Rectal smooth muscle tissue (tissue), 1 donor: ENCODE results near the gene SLC16A1.

Experiments used
- H3K27ac ChIP-seq: one replicate; pipeline ENCODE4 v1.7.0; 2013; ENCODE audit warnings: low read depth, low read length, inconsistent platforms
- H3K27me3 ChIP-seq: one replicate; pipeline ENCODE4 v1.7.0; 2013; ENCODE audit warnings: low read length; ENCODE audit not compliant: control insufficient read depth, insufficient read depth
- H3K36me3 ChIP-seq: one replicate; pipeline ENCODE4 v1.7.0; 2013; ENCODE audit warnings: low read length; ENCODE audit not compliant: control insufficient read depth, insufficient read depth
- H3K4me1 ChIP-seq: one replicate; pipeline ENCODE4 v1.7.0; 2013; ENCODE audit warnings: low read length; ENCODE audit not compliant: control insufficient read depth, insufficient read depth
- H3K4me3 ChIP-seq: one replicate; pipeline ENCODE4 v1.7.0; 2013; ENCODE audit warnings: low read length
- H3K9ac ChIP-seq: one replicate; pipeline ENCODE4 v1.7.0; 2013; ENCODE audit warnings: low read length

The SLC16A1 gene

GRCh38 chr1:112933820-112934571 lies 22.0 kb downstream of the SLC16A1 start:
- Histone ChIP-seq H3K4me1 (peaks cover 11% of the 10 kb centered on the region), H3K27me3 (no peaks in the 10 kb centered on the region), H3K4me3 (no peak overlapping the region), H3K9ac (no peak overlapping the region), H3K27ac (no peak overlapping the region), H3K36me3 (no peaks in the 10 kb centered on the region)

DNA sequence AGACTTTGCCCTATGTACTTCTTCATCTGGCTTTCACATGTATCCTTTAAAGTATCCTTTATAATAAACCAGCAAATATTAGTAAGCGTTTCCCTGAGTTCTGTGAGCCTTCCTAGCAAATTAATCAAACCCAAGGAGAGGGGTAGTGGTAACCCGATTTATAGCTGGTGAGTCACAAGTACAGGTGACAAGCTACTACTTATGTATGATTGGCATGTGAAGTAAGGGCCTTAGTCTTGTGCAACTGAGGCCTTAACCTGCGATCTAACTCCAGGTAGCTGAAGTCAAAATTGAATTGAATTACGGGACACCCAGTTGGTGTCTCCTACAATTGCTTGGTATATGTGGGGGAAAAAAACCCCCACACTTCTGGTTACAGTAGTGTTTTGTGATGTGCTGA lies 26.0 kb downstream of the SLC16A1 start:
- no peak overlapping the region for H3K27ac ChIP-seq
- no peaks in the 10 kb centered on the region for H3K36me3 ChIP-seq

DNA sequence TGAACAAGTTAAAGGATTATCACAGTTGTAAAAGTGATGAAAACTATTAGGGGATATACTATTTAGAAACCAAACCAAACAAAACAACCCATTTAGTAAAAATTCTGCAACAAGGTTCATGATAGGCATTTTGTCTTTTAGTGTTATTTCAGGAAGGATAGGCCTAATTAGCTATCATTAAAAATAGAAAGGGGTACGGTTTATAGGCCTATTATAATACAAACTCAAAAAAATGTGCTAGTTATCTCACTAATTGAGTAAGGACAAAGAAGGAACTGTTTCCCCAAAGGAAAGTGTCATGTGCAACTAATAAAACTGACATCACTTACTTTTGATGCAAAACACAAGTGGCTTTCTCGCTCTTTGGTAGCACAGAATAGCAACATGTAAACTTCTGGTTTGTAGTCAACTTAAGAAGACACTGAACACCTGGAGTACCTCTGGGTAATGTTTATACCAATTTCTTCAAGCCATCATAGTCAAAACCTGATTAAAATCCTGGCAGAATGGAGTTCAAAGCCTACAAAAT lies 28.5 kb downstream of the SLC16A1 start:
- Histone ChIP-seq H3K27ac (no peak overlapping the region), H3K27me3 (no peaks in the 10 kb centered on the region), H3K4me1 (no peaks in the 10 kb centered on the region), H3K4me3 (no peak overlapping the region), H3K9ac (no peak overlapping the region), H3K36me3 (peaks cover 4% of the 10 kb centered on the region)

More for the DNA sequence above, 26.0 kb downstream of the SLC16A1 start:
- no peaks in the 10 kb centered on the region for H3K27me3 ChIP-seq
- H3K4me3 ChIP-seq = no peak overlapping the region
- H3K4me1 ChIP-seq = no peaks in the 10 kb centered on the region
- H3K9ac ChIP-seq = no peak overlapping the region

GRCh38 chr1:112926858-112927257 lies 29.1 kb downstream of the SLC16A1 start:
- H3K9ac ChIP-seq = no peak overlapping the region
- H3K27me3 ChIP-seq = no peaks in the 10 kb centered on the region
- no peaks in the 10 kb centered on the region for H3K4me1 ChIP-seq
- peaks cover 4% of the 10 kb centered on the region for H3K36me3 ChIP-seq
- no peak overlapping the region for H3K4me3 ChIP-seq
- H3K27ac ChIP-seq = no peak overlapping the region

DNA sequence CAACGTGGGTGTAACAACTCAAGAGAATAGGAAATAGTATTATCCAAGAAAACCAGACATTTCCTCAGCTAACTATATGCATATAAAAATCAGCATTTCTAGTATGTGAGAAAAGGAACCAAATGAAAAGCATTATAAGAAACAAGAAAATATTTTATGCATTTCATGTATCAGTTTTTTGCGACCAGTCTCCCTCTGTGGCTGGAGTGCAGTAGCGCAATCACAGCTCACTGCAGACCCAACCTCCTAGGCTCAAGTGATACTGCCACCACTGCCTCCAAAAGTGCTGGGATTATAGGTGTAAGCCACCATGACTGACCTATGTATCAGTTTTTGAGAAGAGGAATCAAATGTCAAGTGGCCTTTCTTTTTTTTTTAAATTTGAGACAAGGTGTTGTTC lies 31.0 kb downstream of the SLC16A1 start:
- Histone ChIP-seq H3K4me1 (no peaks in the 10 kb centered on the region), H3K4me3 (no peak overlapping the region), H3K9ac (no peak overlapping the region), H3K27me3 (no peaks in the 10 kb centered on the region), H3K36me3 (peaks cover 4% of the 10 kb centered on the region), H3K27ac (no peak overlapping the region)

- Histone ChIP-seq H3K4me1 (no peaks in the 10 kb centered on the region), H3K27ac (no peak overlapping the region), H3K36me3 (peaks cover 4% of the 10 kb centered on the region), H3K9ac (no peak overlapping the region), H3K4me3 (no peak overlapping the region), H3K27me3 (no peaks in the 10 kb centered on the region)
Measured at GRCh38 chr1:112923959-112924349, 32.0 kb downstream of the SLC16A1 start.

- Histone ChIP-seq H3K36me3 (peaks cover 4% of the 10 kb centered on the region), H3K27me3 (no peaks in the 10 kb centered on the region), H3K4me1 (no peaks in the 10 kb centered on the region), H3K4me3 (no peak overlapping the region), H3K27ac (no peak overlapping the region), H3K9ac (no peak overlapping the region)
Measured at GRCh38 chr1:112923234-112923958, 32.6 kb downstream of the SLC16A1 start.

GRCh38 chr1:112911506-112912220 lies 44.3 kb downstream of the SLC16A1 start:
- H3K27ac ChIP-seq = no peak overlapping the region
- no peaks in the 10 kb centered on the region for H3K4me1 ChIP-seq
- H3K4me3 ChIP-seq = no peak overlapping the region
- no peak overlapping the region for H3K9ac ChIP-seq
- peaks cover 11% of the 10 kb centered on the region for H3K36me3 ChIP-seq
- H3K27me3 ChIP-seq = no peaks in the 10 kb centered on the region

GRCh38 chr1:112909847-112910246 lies 46.1 kb downstream of the SLC16A1 start:
- Histone ChIP-seq H3K4me1 (no peaks in the 10 kb centered on the region), H3K4me3 (no peak overlapping the region), H3K9ac (no peak overlapping the region), H3K27ac (no peak overlapping the region), H3K27me3 (no peaks in the 10 kb centered on the region), H3K36me3 (peaks cover 6% of the 10 kb centered on the region)

- H3K4me1 ChIP-seq = no peaks in the 10 kb centered on the region
- H3K9ac ChIP-seq = no peak overlapping the region
- H3K36me3 ChIP-seq = peaks cover 2% of the 10 kb centered on the region
- no peaks in the 10 kb centered on the region for H3K27me3 ChIP-seq
- no peak overlapping the region for H3K4me3 ChIP-seq
- H3K27ac ChIP-seq = no peak overlapping the region
Measured at GRCh38 chr1:112906150-112906698, 49.8 kb downstream of the SLC16A1 start.

- Histone ChIP-seq H3K4me1 (no peaks in the 10 kb centered on the region), H3K4me3 (no peak overlapping the region), H3K9ac (no peak overlapping the region), H3K27me3 (no peaks in the 10 kb centered on the region), H3K36me3 (peaks cover 2% of the 10 kb centered on the region), H3K27ac (no peak overlapping the region)
Measured at GRCh38 chr1:112905395-112906149, 50.4 kb downstream of the SLC16A1 start.
